Activated CD8-positive, alpha-beta memory T cell treated with anti-CD3 and anti-CD28 coated beads, Interleukin-2, amount 50 U/mL, for 24 hours (primary cell): ENCODE results near the gene POU2F2.
A peak's percentile ranks its signal among the peaks of the same experiment; 100 is the strongest.

Experiments
- DNase-seq: peaks from one replicate; pipeline ENCODE4 v3.0.0-alpha.2; 2020; ENCODE audit errors: extremely low read depth

The POU2F2 gene

GRCh38 chr19:42132030-42132628, at the start of gene POU2F2:
Gene POU2F2 (minus strand): TSS chr19:42132446. CDS start chr19:42132411, 35 bp downstream.
- DNase-seq = peak; percentile 78

- no peak for DNase-seq
Measured at GRCh38 chr19:42178791-42179674, 46.8 kb upstream of the POU2F2 start.

- DNase-seq = no peak
Measured at GRCh38 chr19:42177686-42178019, 45.4 kb upstream of the POU2F2 start.

- DNase-seq = peak; percentile 31
Measured at GRCh38 chr19:42176990-42177685, 44.9 kb upstream of the POU2F2 start.

- DNase-seq = no peak
Measured at GRCh38 chr19:42176649-42176989, 44.4 kb upstream of the POU2F2 start.

- no peak for DNase-seq
Measured at GRCh38 chr19:42175952-42176648, 43.9 kb upstream of the POU2F2 start.

DNA sequence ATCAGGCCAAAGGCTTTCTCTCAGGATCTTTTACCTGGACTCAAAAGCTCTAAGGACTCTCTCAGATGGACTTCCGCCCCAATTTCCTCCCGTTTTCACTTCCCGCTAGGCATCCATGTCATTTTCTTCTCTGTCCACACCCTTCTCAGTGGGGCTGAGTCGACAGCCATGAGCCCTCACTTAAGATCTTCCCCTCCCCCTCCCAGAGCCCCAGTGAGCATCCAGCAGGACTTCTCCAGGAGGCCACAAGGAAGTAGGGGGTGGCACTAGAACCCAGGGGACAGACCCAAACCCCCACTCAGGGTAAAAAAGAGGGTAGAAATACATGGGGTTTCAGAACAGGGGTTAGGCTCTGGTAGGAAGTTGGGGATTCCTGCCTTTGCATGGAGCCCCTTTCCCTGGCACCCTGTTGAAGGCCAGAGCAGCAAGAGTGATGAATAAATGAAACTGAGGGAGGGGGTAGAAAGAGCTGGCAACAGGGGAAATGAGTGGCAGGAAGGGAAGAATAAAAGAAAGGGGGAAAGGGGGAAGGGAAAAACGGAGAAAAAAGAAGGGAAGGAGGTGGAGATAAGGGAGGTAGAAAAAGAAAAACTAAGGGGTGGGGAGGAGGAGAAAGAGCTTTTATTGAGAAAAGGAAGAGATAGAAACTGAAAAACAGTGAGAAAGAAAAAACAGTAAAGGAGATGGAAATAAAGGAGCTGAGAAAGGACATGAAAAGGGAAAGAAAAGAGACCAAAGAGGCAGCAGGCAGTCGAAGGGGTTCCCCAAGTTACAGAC, 42.9 kb upstream of the POU2F2 start:
- DNase-seq = no peak

- DNase-seq = no peak
Measured at GRCh38 chr19:42174188-42174587, 41.9 kb upstream of the POU2F2 start.

DNA sequence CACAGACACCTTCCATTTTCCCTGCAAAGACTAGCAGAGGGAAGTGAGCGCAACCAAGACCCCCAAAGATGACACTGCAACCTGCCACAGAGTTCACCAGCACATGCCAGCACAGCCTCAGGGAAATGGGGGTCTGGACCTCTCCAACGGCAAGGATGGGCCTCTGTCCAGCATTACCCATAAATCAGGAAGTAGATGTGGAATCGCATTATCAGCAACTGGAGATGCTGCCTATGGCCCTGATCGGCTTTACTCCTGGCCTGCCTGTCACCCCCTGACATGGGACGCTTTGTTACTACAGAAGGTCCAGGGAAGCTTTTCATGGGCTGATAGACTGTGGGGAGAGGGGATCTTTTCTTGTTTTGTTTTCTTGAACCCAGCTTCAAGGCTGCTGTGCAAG, 41.4 kb upstream of the POU2F2 start:
- no peak for DNase-seq

DNA sequence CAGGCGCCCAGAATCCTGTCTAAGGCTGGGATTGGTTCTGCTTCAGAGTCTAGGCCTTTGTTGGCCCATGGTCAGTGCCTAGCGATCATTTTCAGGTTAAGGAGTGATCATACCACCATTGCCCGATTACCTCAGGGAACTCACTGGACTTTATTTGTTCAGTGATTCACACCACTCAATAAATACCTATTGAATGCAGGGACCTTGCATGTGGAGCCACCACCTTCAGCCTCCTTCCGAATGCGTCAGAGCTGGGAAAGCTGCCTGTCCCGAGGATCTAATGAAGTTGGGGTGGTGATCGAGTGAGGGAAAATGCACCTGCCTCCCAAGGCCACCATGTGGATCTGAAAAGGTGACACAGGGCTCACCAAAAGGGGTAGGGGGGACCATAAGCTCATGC, 40.0 kb upstream of the POU2F2 start:
- no peak for DNase-seq

DNA sequence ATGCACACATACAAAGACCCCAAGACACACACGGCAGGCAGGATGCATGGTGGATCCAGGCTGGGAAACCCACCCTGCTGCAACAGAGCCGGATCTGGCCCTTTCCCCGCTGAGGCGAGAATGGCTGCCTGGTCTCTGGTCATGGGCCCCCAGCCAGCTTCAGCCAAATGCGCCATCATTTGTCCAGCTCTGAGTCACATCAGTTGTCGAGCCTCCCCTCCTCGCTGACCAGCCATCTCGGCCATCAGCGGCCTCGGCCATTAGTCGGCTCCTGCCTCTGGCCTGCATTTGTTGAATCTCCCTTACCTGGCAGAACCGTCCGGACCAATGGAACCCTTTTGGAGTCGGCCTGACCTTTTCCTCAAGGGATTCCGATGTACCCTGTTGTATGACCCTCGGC, 38.5 kb upstream of the POU2F2 start:
- no peak for DNase-seq

GRCh38 chr19:42169486-42170413, 37.5 kb upstream of the POU2F2 start:
- no peak for DNase-seq

DNA sequence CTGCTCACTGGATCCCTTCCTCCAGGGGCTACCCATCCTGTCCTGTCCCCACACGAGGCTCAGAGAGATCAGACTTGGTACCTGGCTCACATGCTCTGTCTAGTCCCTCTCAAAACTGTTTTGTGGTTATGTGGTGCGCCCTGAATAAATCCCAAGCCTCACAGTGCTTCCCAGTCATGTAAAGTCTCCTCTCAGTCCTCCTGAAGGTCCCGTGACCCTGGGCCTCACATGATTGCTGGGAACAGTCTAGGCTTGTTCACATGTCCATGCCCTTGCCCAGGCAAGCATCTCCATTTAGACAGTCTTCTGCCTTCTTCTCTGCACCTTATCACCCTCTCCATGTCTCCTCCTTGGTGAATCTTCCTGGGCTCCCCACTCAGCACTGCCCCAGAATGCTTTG, 36.0 kb upstream of the POU2F2 start:
- no peak for DNase-seq

- DNase-seq = no peak
Measured at GRCh38 chr19:42166316-42166715, 34.1 kb upstream of the POU2F2 start.

GRCh38 chr19:42165146-42165545, 32.9 kb upstream of the POU2F2 start:
- no peak for DNase-seq

DNA sequence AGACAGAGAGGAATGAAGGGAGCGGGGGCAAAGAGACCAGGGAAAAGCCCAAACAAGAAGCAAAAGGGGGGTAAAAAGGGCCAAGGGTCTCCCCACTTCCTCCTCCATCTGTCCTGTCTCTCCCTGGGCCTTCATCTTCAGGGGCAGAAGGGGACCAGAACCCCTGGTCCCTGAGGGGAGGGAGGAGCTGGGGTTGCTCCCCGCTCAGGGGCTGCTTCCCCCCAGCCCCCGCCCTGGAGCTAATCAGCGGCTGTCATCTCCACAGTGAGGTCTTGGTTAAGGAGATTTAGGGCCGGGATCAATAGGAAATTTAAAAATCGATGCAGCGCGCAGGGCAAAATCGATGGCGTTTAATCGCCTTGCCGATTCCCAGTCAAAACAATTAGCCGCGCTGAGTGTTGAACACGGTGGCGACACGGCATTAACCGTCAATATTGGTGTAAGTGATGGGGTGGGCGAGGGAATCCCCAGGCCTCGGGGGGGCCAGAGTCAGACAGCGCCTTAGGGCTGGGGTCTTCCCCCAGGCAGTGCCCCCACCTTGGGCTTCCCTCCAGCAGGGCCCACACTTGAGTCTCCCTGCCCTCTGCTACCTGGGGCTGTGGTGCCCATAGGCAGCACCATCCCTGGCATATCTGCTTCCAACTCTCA, 29.5 kb upstream of the POU2F2 start:
- DNase-seq = no peak

DNA sequence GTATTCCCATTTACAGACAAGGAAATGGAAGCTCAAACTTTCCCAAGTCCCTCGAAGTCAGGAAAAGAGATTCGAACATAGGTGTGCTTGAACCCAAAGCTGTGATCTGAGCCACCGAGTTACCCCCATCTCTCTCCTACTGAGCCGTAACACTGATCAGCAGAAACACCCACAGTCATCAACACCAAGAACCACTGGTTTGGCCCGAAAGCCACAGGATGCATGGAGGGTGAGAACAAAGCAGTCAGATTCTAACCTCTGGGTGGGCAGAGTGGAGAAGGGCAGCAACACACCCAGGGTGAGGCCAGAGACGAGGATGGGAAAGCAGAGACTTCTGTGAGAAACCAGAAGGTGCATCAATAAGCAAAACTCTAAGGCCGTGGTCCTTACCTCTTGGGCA, 27.7 kb upstream of the POU2F2 start:
- no peak for DNase-seq

GRCh38 chr19:42158926-42159325, 26.7 kb upstream of the POU2F2 start:
- no peak for DNase-seq

DNA sequence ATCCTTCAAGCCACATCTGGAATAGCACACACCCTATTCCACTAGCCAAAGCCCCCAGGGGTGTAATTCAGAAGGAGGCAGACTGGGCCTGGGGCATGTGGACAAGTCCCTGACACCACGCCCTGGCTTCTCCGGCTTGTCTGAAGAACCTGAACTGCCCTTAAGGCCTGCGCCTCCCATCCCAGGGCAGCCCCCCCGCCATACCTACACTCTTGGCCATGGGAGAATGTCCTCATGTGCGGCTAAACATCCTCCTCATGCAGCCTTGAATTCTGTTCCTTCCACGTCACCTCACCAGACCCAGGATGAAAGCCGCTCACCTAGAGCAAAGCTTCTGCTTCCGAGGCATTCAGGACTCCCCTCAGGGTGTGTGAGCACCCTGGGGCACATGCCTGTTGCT, 24.3 kb upstream of the POU2F2 start:
- DNase-seq = no peak

DNA sequence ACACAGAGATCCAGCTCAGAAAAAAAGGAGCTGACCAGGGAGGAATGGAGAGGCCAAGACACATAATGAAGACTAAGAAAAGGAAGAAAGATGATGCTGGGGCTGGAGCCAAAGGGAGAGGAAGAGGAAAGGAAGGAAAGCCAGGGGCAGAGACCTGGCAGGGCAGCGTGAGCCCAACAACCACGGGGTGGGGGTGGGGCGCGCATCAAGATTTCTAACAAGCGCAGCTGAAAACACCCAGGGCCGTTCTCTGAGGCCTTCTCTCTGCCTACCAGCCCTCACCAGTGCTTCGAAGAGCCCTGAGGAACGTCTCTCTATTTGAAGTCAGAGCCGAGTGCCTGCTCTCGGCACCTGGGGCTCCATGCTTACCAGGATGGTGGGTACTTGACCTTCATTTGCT, 23.6 kb upstream of the POU2F2 start:
- DNase-seq = no peak
